ENCODE measurements around the gene MAST4. TPM values are rescaled to one million over a fixed set of nuclear protein-coding genes. Genes with fewer than 3 reads are reported as not detected.

The MAST4 gene
- total RNA-seq, 4 donors from 2014 or later, result 16.2 to 32.8 (median 25.0) TPM

DNA sequence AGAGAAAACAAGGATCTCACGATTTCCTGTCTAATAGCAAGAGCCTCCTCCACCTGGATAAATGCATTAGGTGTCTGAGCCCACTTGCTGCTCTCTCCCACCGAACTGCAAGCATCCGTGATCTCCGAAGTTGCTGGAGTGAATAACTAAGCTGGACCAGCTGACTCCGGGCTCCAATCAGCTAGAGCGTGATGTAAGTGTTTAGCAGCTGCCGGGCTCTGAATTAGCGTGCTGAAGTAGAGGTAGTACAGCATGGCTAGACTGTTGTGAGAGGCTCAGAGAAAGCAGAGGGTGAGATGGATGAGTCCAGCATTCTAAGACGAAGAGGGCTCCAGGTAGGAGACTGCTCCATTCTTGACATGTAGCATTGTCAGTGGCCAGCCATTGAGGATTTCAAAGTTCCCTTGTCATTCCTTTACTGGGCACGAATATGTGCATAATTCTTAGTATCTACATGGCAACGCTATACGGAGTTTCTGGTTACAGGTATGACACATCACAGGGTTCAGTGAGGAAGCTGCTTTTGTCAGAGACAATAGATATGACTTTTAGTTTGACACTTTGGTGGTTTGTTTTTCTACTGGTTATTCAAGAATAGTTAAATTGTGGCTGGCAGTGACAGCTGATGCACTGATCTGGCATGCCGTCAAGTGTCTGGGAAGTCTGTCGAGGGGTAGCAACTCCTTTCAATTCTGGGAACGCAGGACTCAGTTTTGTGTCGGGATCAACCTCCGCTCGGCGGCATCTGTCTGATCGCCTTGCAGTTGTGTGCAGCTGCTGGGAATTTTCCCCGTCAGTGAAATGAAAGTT lies 232.6 kb downstream of the MAST4 start:
- H3K27me3 ChIP-seq, result peaks cover 27% of the 10 kb centered on the region
- no peaks in the 10 kb centered on the region for H3K9me3 ChIP-seq
- H3K4me1 ChIP-seq, result peaks cover 0 to 21% (median 0%) of the 10 kb centered on the region in 3 donors
- H3K4me3 ChIP-seq, result peak overlapping the region; percentile 44 to 60
- no peak for TF ChIP-seq POLR2A (IDR thresholded peaks at IDR 0.05)
- TF ChIP-seq, protein P1, sequence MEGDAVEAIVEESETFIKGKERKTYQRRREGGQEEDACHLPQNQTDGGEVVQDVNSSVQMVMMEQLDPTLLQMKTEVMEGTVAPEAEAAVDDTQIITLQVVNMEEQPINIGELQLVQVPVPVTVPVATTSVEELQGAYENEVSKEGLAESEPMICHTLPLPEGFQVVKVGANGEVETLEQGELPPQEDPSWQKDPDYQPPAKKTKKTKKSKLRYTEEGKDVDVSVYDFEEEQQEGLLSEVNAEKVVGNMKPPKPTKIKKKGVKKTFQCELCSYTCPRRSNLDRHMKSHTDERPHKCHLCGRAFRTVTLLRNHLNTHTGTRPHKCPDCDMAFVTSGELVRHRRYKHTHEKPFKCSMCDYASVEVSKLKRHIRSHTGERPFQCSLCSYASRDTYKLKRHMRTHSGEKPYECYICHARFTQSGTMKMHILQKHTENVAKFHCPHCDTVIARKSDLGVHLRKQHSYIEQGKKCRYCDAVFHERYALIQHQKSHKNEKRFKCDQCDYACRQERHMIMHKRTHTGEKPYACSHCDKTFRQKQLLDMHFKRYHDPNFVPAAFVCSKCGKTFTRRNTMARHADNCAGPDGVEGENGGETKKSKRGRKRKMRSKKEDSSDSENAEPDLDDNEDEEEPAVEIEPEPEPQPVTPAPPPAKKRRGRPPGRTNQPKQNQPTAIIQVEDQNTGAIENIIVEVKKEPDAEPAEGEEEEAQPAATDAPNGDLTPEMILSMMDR (IDR thresholded peaks at IDR 0.05), result no peak
- no peak for TF ChIP-seq POLR2AphosphoS5 (IDR thresholded peaks at IDR 0.05)
- peak; percentile 92 for ATAC-seq
- no peaks in the 10 kb centered on the region for H3K36me3 ChIP-seq
- WGBS, 2 donors (ENCODE audit: low coverage in 1 of 2), result 0% methylated on average over 9 to 13 of the region's 21 CpGs
- H3K27ac ChIP-seq, result peak overlapping the region in 1 of 4 donors; percentile 39

DNA sequence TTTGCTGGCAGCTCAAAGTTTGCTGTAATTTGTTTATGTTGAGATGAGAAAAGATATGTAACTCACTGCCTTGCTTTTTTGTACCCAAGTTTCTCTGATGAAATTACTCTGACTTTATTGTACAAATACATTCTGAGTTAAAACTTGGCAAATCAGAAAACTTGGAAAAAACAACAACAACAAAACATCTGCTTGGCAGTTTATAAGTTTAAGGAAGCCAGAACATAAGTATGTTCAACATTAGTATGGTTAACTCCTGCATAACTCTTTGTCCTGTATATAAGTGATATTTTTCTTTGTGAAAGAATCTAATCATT lies 233.1 kb downstream of the MAST4 start:
- H3K4me3 ChIP-seq, result peak overlapping the region; percentile 44 to 60
- TF ChIP-seq, protein P1 (IDR thresholded peaks at IDR 0.05), result no peak
- TF ChIP-seq EP300 (IDR thresholded peaks at IDR 0.05) (no peak), POLR2A (IDR thresholded peaks at IDR 0.05) (no peak), POLR2AphosphoS5 (IDR thresholded peaks at IDR 0.05) (no peak)
- no peaks in the 10 kb centered on the region for H3K9me3 ChIP-seq
- H3K4me1 ChIP-seq, result peaks cover 0 to 21% (median 0%) of the 10 kb centered on the region in 3 donors
- ATAC-seq, result no peak
- no peaks in the 10 kb centered on the region for H3K36me3 ChIP-seq
- H3K27me3 ChIP-seq, result peaks cover 29% of the 10 kb centered on the region
- H3K27ac ChIP-seq, result peak overlapping the region in 1 of 4 donors; percentile 39

DNA sequence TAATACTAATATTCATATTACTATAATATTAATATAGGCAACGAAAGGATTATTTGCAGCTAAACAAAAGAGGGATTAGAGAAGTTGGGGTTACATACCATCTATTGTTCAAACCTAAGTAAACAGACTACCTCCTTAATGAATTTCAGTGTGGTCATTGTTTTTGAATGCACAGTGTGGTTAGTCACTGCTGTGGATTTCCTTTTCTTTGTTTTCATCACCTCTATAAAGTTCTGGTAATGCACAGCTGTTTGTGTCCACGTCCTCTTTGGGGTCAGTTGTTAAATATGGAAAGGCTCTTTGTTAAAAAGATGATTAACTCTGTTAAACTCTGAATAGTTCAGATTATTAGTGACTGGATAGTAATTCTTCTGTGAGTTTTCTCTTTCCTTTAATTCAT lies 233.6 kb downstream of the MAST4 start:
- no peak for TF ChIP-seq POLR2AphosphoS5 (IDR thresholded peaks at IDR 0.05)
- TF ChIP-seq EP300 (IDR thresholded peaks at IDR 0.05), result no peak
- TF ChIP-seq, protein P1 (IDR thresholded peaks at IDR 0.05), result no peak
- TF ChIP-seq POLR2A (IDR thresholded peaks at IDR 0.05), result no peak
- peaks cover 34% of the 10 kb centered on the region for H3K27me3 ChIP-seq
- ATAC-seq, result no peak
- no peak overlapping the region for H3K4me3 ChIP-seq
- H3K36me3 ChIP-seq, result no peaks in the 10 kb centered on the region
- no peaks in the 10 kb centered on the region for H3K9me3 ChIP-seq
- H3K27ac ChIP-seq, result no peak overlapping the region
- 8 to 52% methylated on average over 2 of the region's 2 CpGs for WGBS, 2 donors (ENCODE audit: low coverage in 1 of 2)
- peaks cover 0 to 21% (median 0%) of the 10 kb centered on the region in 3 donors for H3K4me1 ChIP-seq

- Histone ChIP-seq H3K4me1 (peaks cover 0 to 21% (median 0%) of the 10 kb centered on the region in 3 donors), H3K9me3 (no peaks in the 10 kb centered on the region), H3K4me3 (no peak overlapping the region), H3K36me3 (no peaks in the 10 kb centered on the region), H3K27me3 (peaks cover 36% of the 10 kb centered on the region), H3K27ac (no peak overlapping the region)
- ATAC-seq, result no peak
- WGBS, 2 donors (ENCODE audit: low coverage in 1 of 2), result 26 to 63% methylated on average over 1 of the region's 1 CpG
- TF ChIP-seq, protein P1 (IDR thresholded peaks at IDR 0.05), result no peak
- no peak for TF ChIP-seq POLR2A (IDR thresholded peaks at IDR 0.05)
- no peak for TF ChIP-seq POLR2AphosphoS5 (IDR thresholded peaks at IDR 0.05)
- no peak for TF ChIP-seq EP300 (IDR thresholded peaks at IDR 0.05)
Observed at GRCh38 chr5:66830636-66831035, 234.4 kb downstream of the MAST4 start.

GRCh38 chr5:66839636-66840185 lies 243.5 kb downstream of the MAST4 start:
- ATAC-seq, result no peak
- no peaks in the 10 kb centered on the region for H3K36me3 ChIP-seq
- H3K27ac ChIP-seq, result no peak overlapping the region
- WGBS, 2 donors (ENCODE audit: low coverage in 1 of 2), result 67 to 83% methylated on average over 1 to 3 of the region's 3 CpGs
- H3K27me3 ChIP-seq, result peaks cover 5% of the 10 kb centered on the region
- no peak overlapping the region for H3K4me3 ChIP-seq
- no peak for TF ChIP-seq EP300 (IDR thresholded peaks at IDR 0.05)
- no peak for TF ChIP-seq POLR2A (IDR thresholded peaks at IDR 0.05)
- no peak for TF ChIP-seq POLR2AphosphoS5 (IDR thresholded peaks at IDR 0.05)
- TF ChIP-seq, protein P1 (IDR thresholded peaks at IDR 0.05), result no peak
- H3K9me3 ChIP-seq, result no peaks in the 10 kb centered on the region
- H3K4me1 ChIP-seq, result no peaks in the 10 kb centered on the region

Measured in gastroesophageal sphincter (tissue), 4 donors.